Stimulated activated CD8-positive, alpha-beta memory T cell treated with anti-CD3 and anti-CD28 coated beads, Interleukin-15, amount 100 ng/mL, for 1 hour (primary cell): ENCODE results near the gene FAM167B.
"Not testable (repeated sequence)": the region's sequence is repeated elsewhere in the genome, so short reads cannot be mapped to it uniquely, and the experiment has no call there.

Experiments
- DNase-seq: peaks from one replicate; pipeline ENCODE4 v3.0.0-alpha.2; 2020; ENCODE audit warnings: low read depth

FAM167B gene

GRCh38 chr1:32263236-32263593, 16.2 kb downstream of the FAM167B start:
- not testable (repeated sequence) for DNase-seq

GRCh38 chr1:32263744-32264143, 16.7 kb downstream of the FAM167B start:
- DNase-seq, result no peak

GRCh38 chr1:32265846-32266245, 18.8 kb downstream of the FAM167B start:
- DNase-seq, result no peak

GRCh38 chr1:32266921-32267591, 20.0 kb downstream of the FAM167B start:
- no peak for DNase-seq

- no peak for DNase-seq
Measured at GRCh38 chr1:32269744-32270143, 22.7 kb downstream of the FAM167B start.

- DNase-seq, result no peak
Measured at GRCh38 chr1:32272557-32273390, 25.8 kb downstream of the FAM167B start.

GRCh38 chr1:32273391-32274208, 26.6 kb downstream of the FAM167B start:
- DNase-seq, result peak; percentile 73

- DNase-seq, result no peak
Measured at GRCh38 chr1:32274646-32275340, 27.8 kb downstream of the FAM167B start.

- no peak for DNase-seq
Measured at GRCh38 chr1:32275424-32275823, 28.4 kb downstream of the FAM167B start.

- no peak for DNase-seq
Measured at GRCh38 chr1:32276032-32276782, 29.2 kb downstream of the FAM167B start.

- DNase-seq, result not testable (repeated sequence)
Measured at GRCh38 chr1:32284777-32285176, 37.8 kb downstream of the FAM167B start.

- DNase-seq, result no peak
Measured at GRCh38 chr1:32285658-32286057, 38.6 kb downstream of the FAM167B start.

- DNase-seq, result no peak
Measured at GRCh38 chr1:32286763-32287162, 39.7 kb downstream of the FAM167B start.

- DNase-seq, result no peak
Measured at GRCh38 chr1:32289256-32289655, 42.2 kb downstream of the FAM167B start.

GRCh38 chr1:32291145-32291707, 44.2 kb downstream of the FAM167B start:
- DNase-seq, result no peak

GRCh38 chr1:32291708-32292538, 44.9 kb downstream of the FAM167B start, which contains the start of gene HDAC1:
TSS of gene HDAC1 (plus strand) at chr1:32292083. CDS start at chr1:32292170, 87 bp downstream.
- peak; percentile 89 for DNase-seq

- not testable (repeated sequence) for DNase-seq
Measured at GRCh38 chr1:32298211-32298610, 51.2 kb downstream of the FAM167B start.
